ENCODE results near the gene ADAMTS2.
A peak's percentile ranks its signal among the peaks of the same experiment; 100 is the strongest.
"Not testable (repeated sequence)": the region's sequence is repeated elsewhere in the genome, so short reads cannot be mapped to it uniquely, and the experiment has no call there.

The ADAMTS2 gene

GRCh38 chr5:179325296-179326031 lies 19.8 kb downstream of the ADAMTS2 start:
- DNase-seq (ENCODE audit: low read depth, low spot score), result no peak

DNA sequence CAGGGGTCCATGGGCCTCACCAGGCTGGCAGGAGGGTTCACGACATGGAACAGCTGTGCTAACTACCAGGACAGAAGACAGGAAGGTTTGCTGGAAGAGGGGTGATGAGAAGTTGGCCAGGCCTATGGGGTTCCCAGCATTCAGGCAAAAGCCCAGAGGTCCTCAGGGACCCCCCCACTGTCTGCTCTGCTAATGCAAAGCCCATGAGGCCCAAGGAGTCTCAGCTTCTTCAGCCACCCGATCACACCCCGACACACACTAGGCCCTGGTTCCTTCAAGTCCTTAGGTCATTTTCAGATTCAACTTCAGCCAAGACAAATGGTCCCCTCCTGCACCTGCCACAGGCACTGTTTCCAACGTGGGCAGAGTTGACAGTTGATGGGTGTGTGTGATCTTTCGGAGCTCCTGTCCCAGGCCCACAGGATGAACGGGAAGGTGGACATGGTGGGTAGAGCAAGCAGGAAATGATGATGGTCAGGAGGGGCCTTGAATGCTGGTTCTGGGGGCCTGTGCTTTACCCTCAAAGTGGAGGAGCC lies 20.4 kb downstream of the ADAMTS2 start:
- no peak for DNase-seq (ENCODE audit: low read depth, low spot score)

DNA sequence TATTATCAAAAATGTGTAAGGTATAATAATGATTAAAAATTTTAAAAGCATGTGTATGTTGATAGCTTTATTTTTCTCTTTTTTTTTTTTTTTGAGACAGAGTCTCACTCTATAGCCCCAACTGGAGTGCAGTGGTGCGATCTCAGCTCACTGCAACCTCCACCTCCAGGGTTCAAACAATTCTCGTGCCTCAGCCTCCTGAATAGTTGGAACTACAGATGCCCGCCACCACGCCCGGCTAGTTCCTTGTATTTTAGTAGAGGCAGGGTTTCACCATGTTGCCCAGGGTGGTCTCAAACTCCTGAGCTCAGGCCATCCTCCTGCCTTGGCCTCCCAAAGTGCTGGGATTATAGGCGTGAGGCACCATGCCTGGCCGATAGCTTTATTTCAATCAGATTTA lies 20.9 kb downstream of the ADAMTS2 start:
- DNase-seq (ENCODE audit: low read depth, low spot score), result not testable (repeated sequence)

GRCh38 chr5:179323026-179323870 lies 22.0 kb downstream of the ADAMTS2 start:
- DNase-seq (ENCODE audit: low read depth, low spot score), result no peak

- DNase-seq (ENCODE audit: low read depth, low spot score), result no peak
Measured at GRCh38 chr5:179322071-179323025, 22.9 kb downstream of the ADAMTS2 start.

- no peak for DNase-seq (ENCODE audit: low read depth, low spot score)
Measured at GRCh38 chr5:179321206-179321987, 23.9 kb downstream of the ADAMTS2 start.

DNA sequence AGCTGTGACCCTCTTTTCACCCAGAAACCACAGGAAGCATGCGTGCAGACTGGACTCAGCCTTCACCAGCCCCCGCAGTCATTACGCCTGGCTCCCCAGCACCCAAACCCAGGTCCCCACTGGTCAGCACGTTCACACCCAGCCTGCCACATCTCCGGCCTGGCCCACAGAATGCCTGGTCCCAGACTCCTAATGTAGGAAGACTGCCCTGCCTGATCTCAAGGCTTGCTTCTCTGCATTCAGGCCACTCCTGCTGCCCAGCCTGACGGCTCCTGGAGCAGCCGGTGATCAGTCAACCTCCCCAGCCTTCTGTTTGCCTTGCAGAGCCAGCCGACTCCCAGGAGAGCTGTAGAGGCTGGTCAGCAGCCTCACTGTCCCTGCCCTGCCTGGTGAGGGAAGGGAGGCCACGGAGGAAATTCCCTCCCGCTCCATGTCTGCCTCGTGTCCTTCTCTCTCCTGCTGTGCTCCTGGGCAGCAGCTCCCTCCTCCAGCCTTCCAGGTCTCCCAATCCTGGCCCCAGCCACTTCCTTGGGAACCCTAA lies 25.4 kb downstream of the ADAMTS2 start:
- peak; percentile 43 for DNase-seq (ENCODE audit: low read depth, low spot score)

DNA sequence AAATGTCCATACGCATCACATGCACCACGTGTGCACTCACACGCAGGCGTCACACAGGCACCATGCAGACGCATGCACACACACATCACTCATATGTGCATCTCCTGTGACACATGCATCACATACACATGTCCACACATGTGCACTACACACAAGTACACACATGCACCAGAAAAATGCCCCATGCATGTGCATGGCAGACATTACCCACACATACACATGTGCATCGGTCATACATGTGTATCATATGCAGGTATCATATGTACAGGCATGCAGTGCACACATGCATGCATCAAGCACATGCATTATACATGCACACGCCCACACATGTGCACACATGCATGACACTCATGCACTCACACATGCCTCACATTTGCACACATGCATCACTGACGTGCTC lies 26.1 kb downstream of the ADAMTS2 start:
- no peak for DNase-seq (ENCODE audit: low read depth, low spot score)

DNA sequence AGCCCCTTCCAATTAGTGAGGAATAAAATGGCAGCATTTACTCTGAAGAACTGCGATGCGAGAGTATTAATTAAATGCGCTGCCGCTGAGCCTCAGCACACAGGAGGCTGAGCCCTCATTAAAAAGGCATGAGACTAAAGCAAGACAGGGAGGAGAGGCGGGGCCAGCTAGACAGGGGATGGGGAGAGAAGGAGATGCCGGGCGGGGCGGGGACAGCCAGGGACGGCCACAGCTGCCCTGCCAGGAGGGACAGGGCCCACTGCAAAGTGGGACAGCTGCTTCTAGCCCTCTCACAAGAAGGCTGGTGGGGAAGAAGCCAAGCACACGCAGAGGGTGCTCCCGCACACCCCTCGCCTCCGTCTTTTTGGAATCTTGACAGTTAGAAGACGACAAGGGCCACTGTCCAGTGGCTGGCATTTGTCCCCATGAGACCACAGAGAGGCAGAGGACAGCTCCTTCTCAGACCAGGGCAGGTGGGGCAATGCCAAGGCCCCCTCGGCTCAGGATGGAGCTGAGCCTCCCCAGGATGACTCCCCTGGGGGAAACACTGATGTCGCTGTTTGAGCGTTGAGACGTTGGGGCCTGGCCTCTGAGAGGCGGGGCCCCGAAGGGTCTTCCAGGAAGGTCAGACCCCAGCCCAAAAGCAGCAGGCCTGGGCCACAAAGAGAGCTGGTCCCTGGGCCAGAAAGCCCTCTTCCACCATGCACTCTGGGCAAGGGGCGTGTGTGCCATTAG lies 26.9 kb downstream of the ADAMTS2 start:
- no peak for DNase-seq (ENCODE audit: low read depth, low spot score)

GRCh38 chr5:179317411-179318220 lies 27.6 kb downstream of the ADAMTS2 start:
- no peak for DNase-seq (ENCODE audit: low read depth, low spot score)

GRCh38 chr5:179316982-179317381 lies 28.3 kb downstream of the ADAMTS2 start:
- no peak for DNase-seq (ENCODE audit: low read depth, low spot score)

- DNase-seq (ENCODE audit: low read depth, low spot score), result no peak
Measured at GRCh38 chr5:179316111-179316551, 29.1 kb downstream of the ADAMTS2 start.

GRCh38 chr5:179315356-179315890 lies 29.8 kb downstream of the ADAMTS2 start:
- no peak for DNase-seq (ENCODE audit: low read depth, low spot score)

DNA sequence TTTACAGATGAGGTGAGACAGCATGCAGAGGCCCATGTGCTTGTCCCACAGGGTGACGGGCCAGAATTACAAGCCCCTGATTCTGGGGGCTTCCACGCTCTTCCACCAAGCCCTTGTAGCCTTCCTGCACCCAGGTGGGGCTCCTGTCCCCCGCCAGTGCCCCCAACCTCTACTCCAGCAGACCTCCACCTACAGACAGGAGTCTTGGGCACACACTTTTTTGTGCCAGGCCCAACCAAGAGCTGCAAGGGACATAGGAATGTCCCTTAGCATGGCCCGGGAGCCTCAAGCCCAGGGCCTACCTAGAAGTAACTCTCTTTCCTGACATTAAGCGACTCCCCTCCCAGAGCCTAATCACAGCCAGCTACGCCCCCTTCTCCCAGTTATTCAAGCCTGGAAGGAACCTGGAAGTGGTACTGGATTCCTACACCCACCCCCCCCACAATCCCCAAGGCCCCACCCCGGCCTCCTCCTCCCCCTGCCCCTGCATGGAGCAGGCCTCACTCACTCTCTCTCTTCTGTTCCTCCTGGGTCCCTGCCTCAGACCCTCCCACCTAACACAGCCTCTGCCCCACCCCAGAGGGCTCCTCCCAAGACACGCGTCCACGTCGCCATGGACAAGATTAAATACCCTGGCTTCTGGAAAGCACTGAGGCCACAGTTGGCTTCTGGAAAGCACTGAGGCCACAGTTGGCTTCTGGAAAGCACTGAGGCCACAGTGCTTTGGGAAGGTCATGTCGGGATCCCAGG lies 30.5 kb downstream of the ADAMTS2 start:
- no peak for DNase-seq (ENCODE audit: low read depth, low spot score)

DNA sequence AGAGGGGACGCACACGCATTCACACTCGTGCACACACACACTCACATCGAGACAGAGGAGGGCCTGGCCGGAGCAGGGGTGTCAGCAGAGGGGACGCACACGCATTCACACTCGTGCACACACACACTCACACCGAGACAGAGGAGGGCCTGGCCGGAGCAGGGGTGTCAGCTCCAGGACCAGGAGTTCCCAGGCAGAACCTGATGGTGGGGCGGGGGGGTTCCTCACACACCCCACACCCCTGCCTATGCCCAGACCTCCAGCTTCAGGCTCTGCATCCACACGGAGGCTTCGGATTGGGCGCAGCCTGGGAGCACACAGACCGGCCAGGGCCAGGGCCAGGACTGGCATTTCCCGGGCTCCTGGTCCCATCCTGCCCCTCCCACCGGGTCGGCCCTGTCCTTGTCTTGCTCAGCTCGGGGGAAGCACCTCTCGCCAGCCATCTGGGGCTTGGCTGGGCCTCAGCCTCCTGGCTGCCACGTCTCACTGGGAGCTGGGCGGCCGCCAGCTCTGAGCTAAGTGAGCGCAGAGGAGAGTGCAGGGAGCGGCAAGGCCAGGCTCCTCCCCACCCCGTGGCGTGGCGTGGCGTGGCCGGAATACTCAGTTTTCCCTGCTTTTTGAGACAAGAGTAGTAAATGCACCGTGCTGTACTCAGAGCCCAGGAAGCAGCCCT lies 31.3 kb downstream of the ADAMTS2 start:
- DNase-seq (ENCODE audit: low read depth, low spot score), result no peak

DNA sequence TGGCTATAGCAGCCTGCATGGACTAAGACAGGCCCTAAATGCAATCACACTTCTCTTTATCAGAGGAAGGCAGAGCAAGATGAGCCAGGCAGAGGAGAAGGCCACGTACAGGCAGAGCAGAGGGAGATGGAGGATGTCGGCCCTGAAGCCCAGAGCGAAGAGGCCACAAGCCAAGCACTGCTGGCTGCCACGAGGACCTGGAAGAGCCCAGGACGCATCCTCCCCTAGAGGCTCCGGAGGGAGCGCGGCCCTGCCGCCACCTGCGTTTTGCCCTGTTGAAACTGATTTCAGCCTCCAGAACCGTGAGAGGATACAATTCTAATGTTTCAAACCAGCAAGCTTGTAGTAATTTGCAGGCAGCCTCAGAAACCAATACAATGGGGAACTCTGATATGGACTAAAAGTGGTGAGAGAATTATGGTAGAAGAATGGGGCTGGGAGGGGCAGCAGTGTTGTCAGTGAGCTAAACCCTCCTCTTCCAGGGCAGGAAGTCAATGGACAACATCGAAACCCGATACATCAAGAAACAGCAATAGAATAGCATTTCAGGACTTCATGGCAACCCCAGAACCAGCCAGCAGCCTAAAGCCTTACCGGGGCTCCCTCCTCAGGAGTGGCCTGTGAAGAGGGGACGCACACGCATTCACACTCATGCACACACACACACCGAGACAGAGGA lies 32.6 kb downstream of the ADAMTS2 start:
- no peak for DNase-seq (ENCODE audit: low read depth, low spot score)

DNA sequence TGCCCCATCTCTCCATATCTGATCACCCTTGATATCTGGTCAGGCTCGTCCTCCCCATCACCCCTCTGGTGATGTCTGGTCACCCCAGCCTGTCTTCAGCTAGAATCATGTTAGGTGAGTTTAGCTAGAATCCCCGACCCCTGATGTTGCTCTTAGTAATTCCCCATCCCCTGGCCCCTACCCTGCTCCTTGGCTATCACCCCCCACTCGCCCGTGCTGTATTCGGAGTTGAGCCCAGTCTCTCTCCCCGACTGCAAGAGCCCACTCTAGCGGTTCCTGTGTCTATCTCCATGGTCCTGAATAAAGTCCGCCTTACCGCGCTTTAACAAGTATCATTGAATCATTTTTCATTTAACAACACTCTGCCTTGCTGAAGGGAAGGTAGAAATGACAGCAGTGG lies 33.7 kb downstream of the ADAMTS2 start:
- no peak for DNase-seq (ENCODE audit: low read depth, low spot score)
